OCI-LY3 (cell line): ENCODE results near the gene FCRLB.

Experiments
- EZH2phosphoT487 ChIP-seq: fragments of 200-600 bp; shearing (Covaris generic); IDR thresholded peaks from 2 replicates; pipeline ENCODE4 v1.6.1; 2018; ENCODE audit warnings: antibody characterized with exemption, mixed run types, low read depth
- TF ChIP-seq, protein P1 (sequence below): fragments of 200-600, 300-600 bp; sonication (generic); IDR thresholded peaks from 2 replicates; pipeline ENCODE4 v1.5.1; 2014; ENCODE audit warnings: antibody characterized with exemption, low read length, low read depth

DNA sequence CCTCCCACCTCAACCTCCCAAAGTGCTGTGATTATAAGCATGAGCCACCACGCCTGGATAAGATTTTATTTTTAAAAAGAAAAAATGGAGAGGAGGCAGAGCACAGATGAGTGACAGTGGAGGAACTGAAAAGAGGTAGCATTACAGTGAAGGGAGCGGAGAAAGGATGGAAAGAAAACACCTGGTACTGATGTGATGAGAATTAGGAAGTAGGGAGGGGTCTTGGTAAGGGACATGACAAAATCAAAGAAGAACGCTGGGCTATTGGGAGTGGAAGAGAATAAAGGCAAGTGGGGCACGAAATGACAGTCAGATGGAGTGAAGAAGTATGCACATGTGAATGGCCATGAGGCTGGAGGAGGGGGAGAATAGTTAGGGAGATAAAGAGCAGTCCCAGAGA lies 12.0 kb upstream of the FCRLB start:
- TF ChIP-seq, protein P1, sequence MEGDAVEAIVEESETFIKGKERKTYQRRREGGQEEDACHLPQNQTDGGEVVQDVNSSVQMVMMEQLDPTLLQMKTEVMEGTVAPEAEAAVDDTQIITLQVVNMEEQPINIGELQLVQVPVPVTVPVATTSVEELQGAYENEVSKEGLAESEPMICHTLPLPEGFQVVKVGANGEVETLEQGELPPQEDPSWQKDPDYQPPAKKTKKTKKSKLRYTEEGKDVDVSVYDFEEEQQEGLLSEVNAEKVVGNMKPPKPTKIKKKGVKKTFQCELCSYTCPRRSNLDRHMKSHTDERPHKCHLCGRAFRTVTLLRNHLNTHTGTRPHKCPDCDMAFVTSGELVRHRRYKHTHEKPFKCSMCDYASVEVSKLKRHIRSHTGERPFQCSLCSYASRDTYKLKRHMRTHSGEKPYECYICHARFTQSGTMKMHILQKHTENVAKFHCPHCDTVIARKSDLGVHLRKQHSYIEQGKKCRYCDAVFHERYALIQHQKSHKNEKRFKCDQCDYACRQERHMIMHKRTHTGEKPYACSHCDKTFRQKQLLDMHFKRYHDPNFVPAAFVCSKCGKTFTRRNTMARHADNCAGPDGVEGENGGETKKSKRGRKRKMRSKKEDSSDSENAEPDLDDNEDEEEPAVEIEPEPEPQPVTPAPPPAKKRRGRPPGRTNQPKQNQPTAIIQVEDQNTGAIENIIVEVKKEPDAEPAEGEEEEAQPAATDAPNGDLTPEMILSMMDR, result no peak
- TF ChIP-seq EZH2phosphoT487, result no peak
